Karpas-422 (cell line): ENCODE measurements around the gene TACC3. TPM values are rescaled to one million over a fixed set of nuclear protein-coding genes. Genes with fewer than 3 reads are reported as not detected.

Experiments
- DNase-seq: peaks from one replicate; pipeline ENCODE4 v3.0.0-alpha.2; 2015
- H2AFZ ChIP-seq: fragments of 200-600 bp; sonication (generic); 2 replicates; pipeline ENCODE4 v1.6.1; 2014; ENCODE audit warnings: antibody characterized with exemption, low read length, mixed read lengths
- H3K27ac ChIP-seq: fragments of 200-600 bp; sonication (generic); 2 replicates; pipeline ENCODE4 v1.5.1; 2014; ENCODE audit warnings: mild to moderate bottlenecking, low read length, moderate library complexity
- H3K27me3 ChIP-seq: fragments of 200-600 bp; sonication (generic); 2 replicates; pipeline ENCODE4 v1.6.1; 2014; ENCODE audit warnings: low read length, mixed read lengths
- H3K36me3 ChIP-seq: fragments of 200-600 bp; sonication (generic); 2 replicates; pipeline ENCODE4 v1.6.1; 2014; ENCODE audit warnings: low read length, mixed read lengths; ENCODE audit not compliant: insufficient read depth
- H3K4me1 ChIP-seq: fragments of 200-600 bp; sonication (generic); 2 replicates; pipeline ENCODE4 v1.6.1; 2014; ENCODE audit warnings: mild to moderate bottlenecking, low read length, mixed read lengths
- H3K4me2 ChIP-seq: fragments of 200-600 bp; sonication (generic); 2 replicates; pipeline ENCODE4 v1.6.1; 2014; ENCODE audit warnings: low read length, low read depth, mild to moderate bottlenecking; ENCODE audit not compliant: poor library complexity, severe bottlenecking
- H3K4me3 ChIP-seq: fragments of 200-600 bp; sonication (generic); 2 replicates; pipeline ENCODE4 v1.5.1; 2014; ENCODE audit warnings: mild to moderate bottlenecking, antibody characterized with exemption, low read length, mixed read lengths
- H3K79me2 ChIP-seq: fragments of 200-600 bp; sonication (generic); 2 replicates; pipeline ENCODE4 v1.6.1; 2014; ENCODE audit warnings: mild to moderate bottlenecking, low read length, mixed read lengths
- H3K9ac ChIP-seq: fragments of 200-600 bp; sonication (generic); 2 replicates; pipeline ENCODE4 v1.6.0; 2014; ENCODE audit warnings: low read length
- H3K9me2 ChIP-seq: fragments of 200-600 bp; sonication (generic), shearing (Covaris generic); replicated peaks from 2 replicates; pipeline ENCODE4 v1.6.0; 2014; ENCODE audit warnings: mild to moderate bottlenecking, low read length, moderate library complexity; ENCODE audit not compliant: insufficient read depth
- H3K9me3 ChIP-seq: fragments of 300-700, 200-600 bp; sonication (generic); 2 replicates; pipeline ENCODE4 v1.6.1; 2014; ENCODE audit warnings: low read length, mixed read lengths
- H4K20me1 ChIP-seq: fragments of 200-600 bp; sonication (generic); 2 replicates; pipeline ENCODE4 v1.6.1; 2014; ENCODE audit warnings: mild to moderate bottlenecking, antibody characterized with exemption, low read length, low read depth; ENCODE audit not compliant: insufficient read depth
- total RNA-seq: library from RNA; depleted of rRNA; stranded (reverse); fragments of >200 nt; shearing (Covaris generic); gene quantifications from 2 replicates; pipeline ENCODE4 v1.2.3, GENCODE V29; 2014; ENCODE audit warnings: low replicate concordance

TACC3 gene
- total RNA-seq, 1 experiment from 2014 or later, result 22.0 TPM

GRCh38 chr4:1711571-1712215, 9.6 kb upstream of the TACC3 start:
- H3K9me2 ChIP-seq, result no peaks in the 10 kb centered on the region
- H3K9ac ChIP-seq, result peak overlapping the region; percentile 95
- peak overlapping the region; percentile 92 for H3K4me3 ChIP-seq
- peak overlapping the region; percentile 88 for H3K4me2 ChIP-seq
- peaks cover 25% of the 10 kb centered on the region for H3K36me3 ChIP-seq
- peaks cover 44% of the 10 kb centered on the region for H3K4me1 ChIP-seq
- no peaks in the 10 kb centered on the region for H3K27me3 ChIP-seq
- DNase-seq, result peak; percentile 72
- peaks cover 87% of the 10 kb centered on the region for H3K79me2 ChIP-seq
- peaks cover 58% of the 10 kb centered on the region for H4K20me1 ChIP-seq
- no peak overlapping the region for H2AFZ ChIP-seq
- no peaks in the 10 kb centered on the region for H3K9me3 ChIP-seq
- H3K27ac ChIP-seq, result peak overlapping the region; percentile 89

GRCh38 chr4:1712216-1713002, 8.9 kb upstream of the TACC3 start, which contains the start of gene SLBP:
Gene SLBP (minus strand): TSS chr4:1712319. CDS start chr4:1712188, 131 bp downstream.
- Histone ChIP-seq H3K79me2 (peaks cover 93% of the 10 kb centered on the region), H3K9me2 (no peaks in the 10 kb centered on the region), H3K4me2 (peak within 1 kb of the TSS; percentile 88), H3K27me3 (no peaks in the 10 kb centered on the region), H3K4me1 (peaks cover 44% of the 10 kb centered on the region), H4K20me1 (peaks cover 58% of the 10 kb centered on the region), H3K36me3 (peaks cover 25% of the 10 kb centered on the region), H3K4me3 (peak within 1 kb of the TSS; percentile 92), H3K9ac (peak within 1 kb of the TSS; percentile 95), H3K9me3 (no peaks in the 10 kb centered on the region), H2AFZ (peak within 1 kb of the TSS; percentile 70; the same call in 1 of the 2 replicates), H3K27ac (peak within 1 kb of the TSS; percentile 89)
- DNase-seq, result peak; percentile 99

GRCh38 chr4:1713003-1713851, 8.1 kb upstream of the TACC3 start:
- Histone ChIP-seq H2AFZ (peak overlapping the region; percentile 4; the same call in 1 of the 2 replicates), H3K27ac (peak overlapping the region; percentile 75)

GRCh38 chr4:1714303-1715001, 6.9 kb upstream of the TACC3 start:
- Histone ChIP-seq H3K4me3 (peak overlapping the region; percentile 92), H3K4me1 (peaks cover 62% of the 10 kb centered on the region), H3K27ac (peak overlapping the region; percentile 75), H3K27me3 (no peaks in the 10 kb centered on the region), H3K9ac (peak overlapping the region; percentile 95), H3K4me2 (peak overlapping the region; percentile 77), H3K9me2 (no peaks in the 10 kb centered on the region), H4K20me1 (peaks cover 60% of the 10 kb centered on the region), H3K79me2 (peaks cover 86% of the 10 kb centered on the region), H2AFZ (no peak overlapping the region), H3K9me3 (no peaks in the 10 kb centered on the region), H3K36me3 (peaks cover 9% of the 10 kb centered on the region)
- peak; percentile 74 for DNase-seq

More at GRCh38 chr4:1713003-1713851, 8.1 kb upstream of the TACC3 start:
- Histone ChIP-seq H3K4me2 (peak overlapping the region; percentile 77), H3K9me2 (no peaks in the 10 kb centered on the region), H3K9ac (peak overlapping the region; percentile 95), H3K27me3 (no peaks in the 10 kb centered on the region), H3K4me1 (peaks cover 49% of the 10 kb centered on the region), H4K20me1 (peaks cover 62% of the 10 kb centered on the region), H3K79me2 (peaks cover 90% of the 10 kb centered on the region), H3K9me3 (no peaks in the 10 kb centered on the region), H3K4me3 (peak overlapping the region; percentile 92), H3K36me3 (peaks cover 21% of the 10 kb centered on the region)
- DNase-seq, result peak; percentile 68

- DNase-seq, result no peak
- Histone ChIP-seq H3K79me2 (peaks cover 85% of the 10 kb centered on the region), H3K9ac (peak overlapping the region; percentile 95), H3K9me3 (no peaks in the 10 kb centered on the region), H3K4me2 (peak overlapping the region; percentile 77), H2AFZ (no peak overlapping the region), H4K20me1 (peaks cover 55% of the 10 kb centered on the region), H3K36me3 (peaks cover 4% of the 10 kb centered on the region), H3K4me3 (peak overlapping the region; percentile 92), H3K27me3 (no peaks in the 10 kb centered on the region), H3K9me2 (no peaks in the 10 kb centered on the region), H3K27ac (peak overlapping the region; percentile 75), H3K4me1 (peaks cover 63% of the 10 kb centered on the region)
These were observed 6.1 kb upstream of the TACC3 start for GRCh38 chr4:1715002-1715758.

GRCh38 chr4:1716065-1716945, 5.0 kb upstream of the TACC3 start:
- H3K4me3 ChIP-seq, result no peak overlapping the region

More at GRCh38 chr4:1716065-1716945, 5.0 kb upstream of the TACC3 start:
- Histone ChIP-seq H3K4me1 (peaks cover 59% of the 10 kb centered on the region), H3K36me3 (no peaks in the 10 kb centered on the region), H3K79me2 (peaks cover 77% of the 10 kb centered on the region), H3K27me3 (no peaks in the 10 kb centered on the region), H3K4me2 (peak overlapping the region; percentile 77), H3K9ac (peak overlapping the region; percentile 95), H3K9me3 (no peaks in the 10 kb centered on the region), H4K20me1 (peaks cover 44% of the 10 kb centered on the region), H3K9me2 (no peaks in the 10 kb centered on the region), H2AFZ (no peak overlapping the region), H3K27ac (peak overlapping the region; percentile 75)
- no peak for DNase-seq
